ENCODE measurements around the gene RWDD2A.
"Not testable (repeated sequence)": the region's sequence is repeated elsewhere in the genome, so short reads cannot be mapped to it uniquely, and the experiment has no call there.

RWDD2A gene

DNA sequence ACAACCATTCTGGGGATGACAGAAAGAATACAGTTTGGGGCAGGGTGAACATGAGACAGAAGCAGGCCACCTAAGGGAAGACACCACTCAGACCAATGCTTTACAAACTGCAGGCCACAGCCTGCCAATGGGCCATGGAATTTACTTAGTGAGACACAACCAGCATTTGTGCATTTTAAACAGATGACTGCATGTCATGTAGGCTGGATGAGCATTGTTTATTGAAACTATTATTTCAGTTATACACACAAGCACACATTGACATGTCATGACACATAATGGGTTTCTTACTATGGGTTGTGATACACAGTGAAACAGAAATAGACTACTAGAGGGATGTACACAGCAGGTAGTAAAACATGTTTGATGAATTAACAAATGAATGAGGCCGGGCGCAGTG is 8.1 kb upstream of the RWDD2A start:
- TF ChIP-seq, protein P1, sequence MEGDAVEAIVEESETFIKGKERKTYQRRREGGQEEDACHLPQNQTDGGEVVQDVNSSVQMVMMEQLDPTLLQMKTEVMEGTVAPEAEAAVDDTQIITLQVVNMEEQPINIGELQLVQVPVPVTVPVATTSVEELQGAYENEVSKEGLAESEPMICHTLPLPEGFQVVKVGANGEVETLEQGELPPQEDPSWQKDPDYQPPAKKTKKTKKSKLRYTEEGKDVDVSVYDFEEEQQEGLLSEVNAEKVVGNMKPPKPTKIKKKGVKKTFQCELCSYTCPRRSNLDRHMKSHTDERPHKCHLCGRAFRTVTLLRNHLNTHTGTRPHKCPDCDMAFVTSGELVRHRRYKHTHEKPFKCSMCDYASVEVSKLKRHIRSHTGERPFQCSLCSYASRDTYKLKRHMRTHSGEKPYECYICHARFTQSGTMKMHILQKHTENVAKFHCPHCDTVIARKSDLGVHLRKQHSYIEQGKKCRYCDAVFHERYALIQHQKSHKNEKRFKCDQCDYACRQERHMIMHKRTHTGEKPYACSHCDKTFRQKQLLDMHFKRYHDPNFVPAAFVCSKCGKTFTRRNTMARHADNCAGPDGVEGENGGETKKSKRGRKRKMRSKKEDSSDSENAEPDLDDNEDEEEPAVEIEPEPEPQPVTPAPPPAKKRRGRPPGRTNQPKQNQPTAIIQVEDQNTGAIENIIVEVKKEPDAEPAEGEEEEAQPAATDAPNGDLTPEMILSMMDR (IDR thresholded peaks at IDR 0.05; ENCODE audit: extremely low read depth, missing control alignments), result no peak
- no peak for DNase-seq (ENCODE audit: low spot score)

DNA sequence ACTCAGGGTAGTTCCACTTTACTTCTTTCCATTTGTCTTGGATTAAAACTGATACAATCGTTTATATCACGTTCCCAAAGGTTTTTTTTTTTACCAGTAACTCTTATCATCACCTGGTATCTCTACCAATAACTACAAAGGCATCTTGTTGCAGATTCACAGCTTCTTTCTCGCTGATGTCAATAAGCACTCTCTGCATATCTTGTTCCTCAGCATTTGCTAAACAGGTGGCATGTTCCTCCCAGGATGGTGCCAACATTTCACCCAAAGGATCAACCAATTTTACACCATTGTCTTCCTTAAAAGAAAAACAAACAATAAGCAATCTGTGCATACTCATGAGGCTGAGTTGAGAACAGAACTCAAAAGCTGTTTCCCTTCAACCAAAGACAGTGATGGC is 4.7 kb upstream of the RWDD2A start:
- TF ChIP-seq, protein P1 (IDR thresholded peaks at IDR 0.05; ENCODE audit: extremely low read depth, missing control alignments), result no peak
- no peak for DNase-seq (ENCODE audit: low spot score)

DNA sequence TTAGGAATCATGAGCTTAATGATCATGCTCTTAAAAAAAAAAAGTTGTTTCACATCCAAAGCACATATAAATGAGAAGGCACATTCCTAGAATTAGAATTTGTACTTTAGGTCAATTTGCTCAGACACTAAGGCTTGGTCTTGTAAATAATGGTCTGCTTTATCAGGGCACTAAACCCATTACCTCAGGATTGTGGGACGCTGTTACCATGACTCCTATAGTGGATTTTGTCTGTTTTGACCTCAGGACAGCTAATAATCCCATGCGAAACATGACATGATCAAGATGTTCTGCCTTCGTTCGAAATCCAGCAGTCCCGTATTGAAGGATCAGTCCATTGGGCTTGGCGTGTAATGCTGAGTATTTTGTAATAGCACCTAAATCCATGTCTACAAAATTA is 2.5 kb upstream of the RWDD2A start:
- TF ChIP-seq, protein P1 (IDR thresholded peaks at IDR 0.05; ENCODE audit: extremely low read depth, missing control alignments), result no peak

DNA sequence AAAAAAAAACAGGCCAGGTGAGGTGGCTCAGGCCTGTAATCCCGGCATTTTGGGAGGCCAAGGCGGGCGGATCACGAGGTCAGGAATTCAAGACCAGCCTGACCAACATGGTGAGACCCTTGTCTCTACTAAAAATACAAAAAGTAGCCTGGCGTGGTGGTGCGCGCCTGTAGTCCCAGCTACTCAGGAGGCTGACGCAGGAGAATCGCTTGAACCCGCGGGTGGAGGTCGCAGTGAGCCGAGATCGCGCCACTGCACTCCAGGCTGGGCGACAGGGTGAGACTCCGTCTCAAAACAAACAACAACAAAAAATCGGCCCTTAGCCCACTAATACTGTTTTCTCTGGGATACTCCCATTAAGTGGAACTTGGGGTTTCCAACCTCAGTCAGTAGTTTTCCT is 1.2 kb upstream of the RWDD2A start:
- DNase-seq (ENCODE audit: low spot score), result not testable (repeated sequence)

More for the DNA sequence above, 2.5 kb upstream of the RWDD2A start:
- no peak for DNase-seq (ENCODE audit: low spot score)

DNA sequence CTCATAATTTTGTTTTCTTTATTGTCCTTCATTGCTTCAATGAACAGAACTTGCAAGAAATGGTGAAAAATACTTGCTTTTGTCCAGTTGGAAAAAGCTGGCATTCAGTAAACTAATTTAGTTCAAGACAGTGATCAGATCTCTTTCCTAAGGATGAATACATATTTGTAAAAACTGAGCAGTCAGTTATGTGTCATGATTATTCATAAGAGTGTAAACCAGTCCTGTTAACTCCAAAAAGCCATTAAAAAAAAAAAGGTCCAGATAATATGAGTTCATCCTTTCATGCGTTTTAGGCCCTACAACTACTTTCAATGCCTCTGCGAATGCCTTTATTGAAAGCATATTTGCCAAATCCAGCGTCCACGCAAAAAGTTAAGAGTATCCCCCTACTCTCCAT is 701 bp upstream of the RWDD2A start:
- no peak for DNase-seq (ENCODE audit: low spot score)
- TF ChIP-seq, protein P1 (IDR thresholded peaks at IDR 0.05; ENCODE audit: extremely low read depth, missing control alignments), result no peak

DNA sequence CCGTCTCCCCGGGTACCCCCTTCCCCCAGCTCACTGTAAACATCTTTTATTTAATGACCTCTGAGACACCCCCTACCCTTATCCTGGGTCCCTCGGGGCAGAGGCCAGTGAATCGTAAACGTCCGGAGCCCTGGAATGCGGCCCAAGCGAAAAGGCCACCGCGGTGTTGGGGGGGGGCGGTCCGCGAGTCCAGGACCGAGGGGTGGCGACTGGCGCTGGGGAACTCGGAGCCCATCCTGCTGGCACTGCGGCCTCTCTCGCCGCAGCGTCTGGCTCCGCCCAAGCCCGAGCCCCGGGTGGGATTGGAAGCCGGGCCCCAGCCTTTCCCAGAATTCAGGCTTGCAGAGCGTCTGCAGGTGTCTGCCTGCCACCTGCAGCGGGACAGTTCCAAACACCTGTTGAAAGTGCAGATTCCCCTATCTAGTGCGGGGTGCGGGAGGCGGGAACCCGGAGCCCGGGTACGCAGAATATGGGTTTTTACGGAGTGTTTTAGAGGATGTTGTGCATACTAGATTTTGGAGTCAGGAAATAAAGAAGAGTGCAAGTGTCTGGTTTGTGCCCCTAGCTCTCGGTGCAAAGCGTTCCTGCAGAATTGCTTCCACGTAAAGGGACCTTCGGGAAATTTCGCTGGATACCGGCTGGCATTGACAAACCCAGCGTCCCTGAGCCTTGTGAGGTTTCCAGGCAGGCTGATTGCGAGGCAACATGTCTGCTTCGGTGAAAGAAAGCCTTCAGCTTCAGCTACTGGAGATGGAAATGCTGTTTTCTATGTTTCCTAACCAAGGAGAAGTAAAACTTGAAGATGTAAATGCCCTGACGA is 800 bp downstream of the RWDD2A start:
- DNase-seq (ENCODE audit: low spot score), result peak; percentile 46
- TF ChIP-seq, protein P1 (IDR thresholded peaks at IDR 0.05; ENCODE audit: extremely low read depth, missing control alignments), result no peak

DNA sequence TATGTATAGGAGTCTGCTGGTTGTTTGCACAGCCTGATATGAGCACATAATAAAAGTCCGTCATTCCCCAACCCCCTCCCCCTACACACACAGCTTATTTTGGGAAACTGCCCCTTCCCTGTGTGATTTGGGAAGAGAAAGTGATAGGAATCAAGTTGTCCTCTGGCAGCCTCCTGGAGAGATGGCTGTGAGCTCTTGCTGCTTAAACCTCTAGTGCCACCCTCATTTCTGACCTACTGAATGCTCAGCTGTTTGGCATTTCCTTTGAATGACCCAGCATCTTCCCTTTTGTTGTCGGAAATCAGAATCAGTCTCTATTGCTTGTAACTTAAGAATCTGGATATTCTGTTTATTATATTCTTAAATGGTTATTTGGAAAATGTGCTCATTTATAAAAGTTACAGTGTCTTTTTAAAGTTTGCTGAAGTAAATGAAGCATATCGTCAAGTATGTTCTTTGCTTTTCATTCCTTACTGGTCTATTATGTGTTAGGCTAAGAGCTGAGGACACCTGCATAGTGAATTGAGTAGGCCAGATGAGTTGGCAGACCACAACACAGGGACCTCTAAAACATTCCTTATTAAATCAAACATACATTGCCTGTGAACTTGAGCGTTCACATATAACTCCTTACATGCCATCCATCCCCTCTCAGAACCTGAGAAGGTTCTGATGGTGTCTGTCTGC is 5.5 kb downstream of the RWDD2A start:
- no peak for DNase-seq (ENCODE audit: low spot score)
- TF ChIP-seq, protein P1 (IDR thresholded peaks at IDR 0.05; ENCODE audit: extremely low read depth, missing control alignments), result no peak

Measured in GM20000 (cell line).